Upper lobe of right lung (tissue), 1 donor: Measurements from ENCODE around the gene KLHL33. TPM values are rescaled to one million over a fixed set of nuclear protein-coding genes. Genes with fewer than 3 reads are reported as not detected.

Experiments used
- ATAC-seq: fragments of 200-7000 bp; cut with Tn5 transposase; one replicate; pipeline ENCODE4 v1.9.1; 2020; ENCODE audit warnings: mild to moderate bottlenecking, moderate library complexity
- DNase-seq: peaks from one replicate; pipeline ENCODE4 v3.0.0-alpha.2; 2020
- H3K27ac ChIP-seq: fragments of 200-600 bp; one replicate; pipeline ENCODE4 v1.8.0; 2022
- H3K27me3 ChIP-seq: fragments of 200-600 bp; one replicate; pipeline ENCODE4 v1.8.0; 2022; ENCODE audit warnings: mild to moderate bottlenecking
- H3K36me3 ChIP-seq: fragments of 200-600 bp; one replicate; pipeline ENCODE4 v1.8.0; 2022
- H3K4me1 ChIP-seq: fragments of 200-600 bp; one replicate; pipeline ENCODE4 v1.8.0; 2022
- H3K4me3 ChIP-seq: fragments of 200-600 bp; one replicate; pipeline ENCODE4 v1.8.0; 2022; ENCODE audit warnings: mild to moderate bottlenecking
- H3K9me3 ChIP-seq: fragments of 200-600 bp; one replicate; pipeline ENCODE4 v1.8.0; 2022
- CTCF ChIP-seq: fragments of 200-600 bp; IDR thresholded peaks from one replicate; pipeline ENCODE4 v1.8.0; 2022; ENCODE audit warnings: antibody characterized with exemption
- intact Hi-C: fragments of 100-400 bp; cut with DNase I; formaldehyde crosslinking; loops from one replicate; pipeline ENCODE4 v1.11.0; 2022
- total RNA-seq: library from RNA; stranded (reverse); fragmentation: NEBNext Ultra II Directional; extraction: Animal tissue kit (Norgen Biotek cat#: 25700); gene quantifications from one replicate; pipeline ENCODE4 v1.2.1, GENCODE V29; 2021
- donor health status: DM: no; HTN: yes; CAD: no; lungs with severe emphysema.

Gene KLHL33
- total RNA-seq, 1 donor from 2014 or later: 0.29 TPM

- peaks cover 17% of the 10 kb centered on the region for H3K4me1 ChIP-seq
- H3K9me3 ChIP-seq: no peaks in the 10 kb centered on the region
- no peak for ATAC-seq
- no peaks in the 10 kb centered on the region for H3K27me3 ChIP-seq
- intact Hi-C loops: no loop called here
- H3K36me3 ChIP-seq: no peaks in the 10 kb centered on the region
- no peak overlapping the region for H3K27ac ChIP-seq
- DNase-seq: no peak
- H3K4me3 ChIP-seq: no peak overlapping the region
- no peak for TF ChIP-seq CTCF
These were observed 19.7 kb downstream of the KLHL33 start for GRCh38 chr14:20416223-20416622.

GRCh38 chr14:20415782-20416206 lies 20.2 kb downstream of the KLHL33 start:
- Histone ChIP-seq H3K36me3 (no peaks in the 10 kb centered on the region), H3K4me3 (no peak overlapping the region), H3K9me3 (no peaks in the 10 kb centered on the region), H3K27ac (no peak overlapping the region), H3K27me3 (no peaks in the 10 kb centered on the region), H3K4me1 (peaks cover 18% of the 10 kb centered on the region)
- peak; percentile 46 for ATAC-seq
- DNase-seq: no peak
- intact Hi-C loops: no loop called here
- TF ChIP-seq CTCF: peak; percentile 65

DNA sequence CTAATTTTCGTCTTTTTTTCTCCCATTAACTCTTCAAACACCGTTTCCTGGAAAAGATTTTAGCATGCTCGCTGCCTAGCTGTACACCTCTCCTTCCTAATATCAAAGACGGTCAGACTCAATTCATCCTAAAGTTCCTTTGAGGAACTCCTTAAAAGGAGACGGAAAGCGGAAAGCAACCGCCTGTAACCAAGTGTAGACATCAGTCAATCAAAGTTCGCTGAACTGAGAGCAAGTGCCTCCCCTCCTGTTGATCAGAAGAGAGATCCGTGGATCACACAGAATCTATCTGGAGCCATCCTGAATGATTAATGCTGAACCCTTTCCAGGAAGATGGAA lies 22.3 kb downstream of the KLHL33 start:
- Histone ChIP-seq H3K9me3 (no peaks in the 10 kb centered on the region), H3K27ac (peak overlapping the region; percentile 94), H3K4me3 (peak overlapping the region; percentile 83), H3K27me3 (no peaks in the 10 kb centered on the region), H3K4me1 (peaks cover 18% of the 10 kb centered on the region), H3K36me3 (no peaks in the 10 kb centered on the region)
- intact Hi-C loops: no loop called here
- TF ChIP-seq CTCF: no peak
- ATAC-seq: peak; percentile 20
- no peak for DNase-seq

- peak within 1 kb of the TSS; percentile 83 for H3K4me3 ChIP-seq
- peak; percentile 97 for ATAC-seq
- no peaks in the 10 kb centered on the region for H3K27me3 ChIP-seq
- no peaks in the 10 kb centered on the region for H3K9me3 ChIP-seq
- peaks cover 4% of the 10 kb centered on the region for H3K36me3 ChIP-seq
- TF ChIP-seq CTCF: no peak
- peak within 1 kb of the TSS; percentile 94 for H3K27ac ChIP-seq
- intact Hi-C loops: no loop called here
- DNase-seq: peak; percentile 95
- H3K4me1 ChIP-seq: peaks cover 18% of the 10 kb centered on the region
These were observed 22.9 kb downstream of the KLHL33 start, which contains the start of gene TEP1 for GRCh38 chr14:20412876-20413743. TEP1 (minus strand) TSS chr14:20413501; CDS start chr14:20408439, 5,062 bp downstream.

- intact Hi-C loops: no loop called here
- Histone ChIP-seq H3K36me3 (peaks cover 11% of the 10 kb centered on the region), H3K27me3 (no peaks in the 10 kb centered on the region), H3K4me1 (peaks cover 18% of the 10 kb centered on the region), H3K27ac (peak overlapping the region; percentile 94), H3K4me3 (peak overlapping the region; percentile 83), H3K9me3 (no peaks in the 10 kb centered on the region)
- ATAC-seq (no peak), DNase-seq (no peak)
- no peak for TF ChIP-seq CTCF
These were observed 23.6 kb downstream of the KLHL33 start for GRCh38 chr14:20412411-20412810.
